Skin of body (tissue), 2 donors: ENCODE measurements around the gene COL4A2. TPM values are rescaled to one million over a fixed set of nuclear protein-coding genes. Genes with fewer than 3 reads are reported as not detected.
"Not testable (repeated sequence)": the region's sequence is repeated elsewhere in the genome, so short reads cannot be mapped to it uniquely, and the experiment has no call there.

Experiments used
- DNase-seq: peaks from one replicate; lab custom pipeline; 2025; lab: John Stamatoyannopoulos, UW
- total RNA-seq: library from RNA; depleted of rRNA; stranded (reverse); fragments of >200 nt; gene quantifications from one replicate; pipeline ENCODE4 v1.2.3, GENCODE V29; 2014

COL4A2 gene
- total RNA-seq, 1 donor from 2014 or later = 479 TPM

- DNase-seq = no peak
Observed at GRCh38 chr13:110490009-110490770, 183.1 kb downstream of the COL4A2 start.

DNA sequence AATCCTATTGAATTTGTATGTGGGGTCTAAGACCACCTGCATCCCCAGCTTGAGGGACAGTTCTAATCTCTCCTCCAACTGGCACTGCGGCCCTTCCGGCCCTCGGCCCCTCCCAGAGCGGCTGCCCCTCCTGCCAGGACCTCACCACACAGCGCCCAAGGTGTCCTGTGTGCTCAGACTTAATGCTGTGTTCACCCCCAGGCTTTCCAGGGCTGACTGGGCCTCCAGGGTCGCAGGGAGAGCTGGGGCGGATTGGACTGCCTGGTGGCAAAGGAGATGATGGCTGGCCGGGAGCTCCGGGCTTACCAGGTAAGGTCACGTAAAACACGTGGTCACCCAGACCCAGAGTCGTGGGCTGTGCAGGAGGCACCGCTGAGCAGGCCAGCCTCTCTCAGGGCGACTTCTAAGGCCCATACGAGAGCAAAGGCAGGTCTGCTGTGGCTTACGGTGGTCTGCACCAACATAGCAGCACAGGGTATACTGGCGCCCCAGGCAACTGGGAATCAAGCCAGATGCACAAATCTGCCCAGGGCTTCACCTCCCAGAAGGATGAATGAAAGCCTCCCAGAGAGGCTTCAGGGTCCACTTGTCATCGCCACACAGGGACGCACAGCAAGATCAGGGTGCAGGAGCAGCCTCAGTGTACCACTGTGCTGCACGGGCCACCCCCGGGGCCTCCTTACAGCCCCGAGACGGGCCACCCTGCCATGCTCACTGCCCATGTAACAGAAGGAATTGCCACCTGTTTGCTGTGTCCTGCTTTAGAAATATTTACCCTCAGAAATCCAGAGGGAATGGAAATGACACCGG, 185.0 kb downstream of the COL4A2 start:
- DNase-seq = no peak

- DNase-seq = no peak
Observed at GRCh38 chr13:110492679-110493593, 185.9 kb downstream of the COL4A2 start.

DNA sequence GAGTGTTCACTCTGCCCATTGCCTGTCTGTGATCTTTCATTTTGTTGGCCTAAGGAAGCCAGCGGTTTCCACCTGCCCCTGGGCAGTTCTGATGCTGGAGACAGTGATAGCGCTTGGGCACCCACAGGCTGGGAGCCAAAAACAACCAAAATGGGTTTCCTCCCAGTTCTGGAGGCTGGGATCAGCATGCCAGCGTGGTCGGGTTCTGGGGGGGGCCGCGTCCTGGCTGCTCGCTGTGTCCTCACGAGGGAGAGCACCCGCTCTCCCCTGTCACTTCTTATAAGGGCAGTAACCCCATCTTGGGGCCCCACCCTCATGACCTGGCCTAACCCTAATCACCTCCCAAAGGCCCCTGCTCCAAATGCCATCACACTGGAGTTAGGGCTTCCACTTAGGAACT, 186.5 kb downstream of the COL4A2 start:
- DNase-seq = no peak

- DNase-seq = no peak
Observed at GRCh38 chr13:110495376-110495775, 188.3 kb downstream of the COL4A2 start.

GRCh38 chr13:110495881-110496280, 188.8 kb downstream of the COL4A2 start:
- DNase-seq = no peak

DNA sequence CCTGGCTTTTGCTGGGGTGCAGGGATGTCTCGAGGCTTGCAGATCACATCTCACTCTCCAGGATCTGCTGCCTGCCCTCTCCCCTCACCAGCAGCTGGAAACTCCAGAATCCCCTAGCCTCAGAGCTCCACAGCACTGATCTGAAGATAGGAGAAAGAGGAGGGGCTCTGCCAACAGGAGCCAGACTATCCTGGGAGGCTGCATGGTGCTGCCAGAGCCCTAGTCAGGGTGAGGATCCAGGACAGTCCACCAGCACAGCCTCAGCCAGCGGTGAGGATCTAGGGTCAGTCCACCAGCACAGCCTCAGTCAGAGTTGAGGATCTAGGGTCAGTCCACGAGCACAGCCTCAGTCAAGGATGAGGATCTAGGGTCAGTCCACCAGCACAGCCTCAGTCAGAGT, 189.2 kb downstream of the COL4A2 start:
- DNase-seq = no peak

GRCh38 chr13:110497003-110497402, 189.9 kb downstream of the COL4A2 start:
- no peak for DNase-seq

DNA sequence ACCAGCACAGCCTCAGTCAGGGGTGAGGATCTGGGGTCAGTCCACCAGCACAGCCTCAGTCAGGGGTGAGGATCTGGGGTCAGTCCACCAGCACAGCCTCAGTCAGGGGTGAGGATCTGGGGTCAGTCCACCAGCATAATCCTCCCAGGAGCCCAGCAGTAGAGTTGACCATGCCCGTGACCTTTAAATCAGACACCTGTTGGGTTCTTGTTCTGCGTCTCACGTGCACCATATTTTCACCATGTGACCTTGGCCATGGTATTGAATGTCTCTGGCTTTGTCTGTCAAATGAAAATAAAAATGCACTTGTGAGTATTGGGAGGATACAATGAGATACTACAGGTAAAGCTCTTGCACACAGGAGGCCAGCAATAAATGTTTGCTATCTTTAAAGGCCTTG, 190.8 kb downstream of the COL4A2 start:
- not testable (repeated sequence) for DNase-seq

- no peak for DNase-seq
Observed at GRCh38 chr13:110498327-110498726, 191.2 kb downstream of the COL4A2 start.

GRCh38 chr13:110498765-110499164, 191.7 kb downstream of the COL4A2 start:
- DNase-seq = no peak

DNA sequence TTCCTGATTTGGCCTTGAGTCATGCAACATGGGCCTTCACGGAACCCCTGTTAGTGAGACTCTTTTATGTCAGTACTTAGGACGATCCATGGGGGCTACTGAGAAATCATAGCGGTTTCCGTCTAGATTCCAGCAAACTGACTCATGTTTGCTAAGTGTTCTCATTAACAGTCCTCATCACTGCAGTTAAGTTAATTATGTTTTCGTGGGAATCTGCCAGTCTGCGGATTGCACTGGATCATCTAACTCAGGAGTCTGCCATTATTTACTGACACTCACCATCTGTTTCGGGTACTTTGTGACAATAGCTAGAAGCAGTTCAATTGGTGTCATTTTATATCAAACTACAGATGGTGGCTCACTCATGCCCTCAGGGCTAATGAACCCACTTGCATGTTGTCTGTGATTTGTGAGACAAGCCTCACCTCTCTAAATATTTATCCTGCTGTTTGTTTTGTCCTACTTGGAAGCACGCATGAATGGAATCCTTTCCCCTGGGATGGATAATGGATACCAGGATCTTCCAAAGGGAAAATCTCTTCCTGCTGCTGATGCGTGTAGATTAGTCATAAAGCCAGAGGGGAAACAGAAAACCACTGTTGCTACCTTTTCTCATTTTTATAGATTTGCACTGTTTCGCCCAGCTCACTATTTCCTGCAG, 192.7 kb downstream of the COL4A2 start:
- no peak for DNase-seq

GRCh38 chr13:110500341-110500740, 193.3 kb downstream of the COL4A2 start:
- DNase-seq = no peak

- DNase-seq = no peak
Observed at GRCh38 chr13:110501188-110501587, 194.1 kb downstream of the COL4A2 start.

GRCh38 chr13:110503037-110503901, 196.2 kb downstream of the COL4A2 start:
- DNase-seq = no peak

DNA sequence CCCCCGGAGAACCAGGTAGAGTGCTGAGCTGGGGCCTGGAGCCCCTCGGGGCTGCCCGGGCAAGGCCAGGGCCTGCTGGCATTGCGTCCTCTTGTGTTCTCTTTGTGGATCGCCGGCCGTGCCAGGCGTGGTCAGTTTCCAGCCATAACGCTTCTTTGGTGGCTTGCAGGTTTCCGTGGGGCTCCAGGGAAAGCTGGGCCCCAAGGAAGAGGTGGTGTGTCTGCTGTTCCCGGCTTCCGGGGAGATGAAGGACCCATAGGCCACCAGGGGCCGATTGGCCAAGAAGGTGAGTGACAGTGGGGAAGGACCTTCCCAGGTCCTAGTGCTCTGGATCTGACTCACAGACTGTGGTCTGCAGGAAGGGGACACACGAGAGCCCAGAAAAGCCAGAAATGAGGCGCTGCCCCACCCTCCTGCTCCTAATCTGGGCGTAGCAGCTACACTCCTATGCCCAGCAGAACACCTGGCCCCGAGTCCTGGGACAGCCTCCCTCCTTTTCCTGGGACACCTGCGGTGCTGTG, 197.0 kb downstream of the COL4A2 start:
- DNase-seq = no peak

DNA sequence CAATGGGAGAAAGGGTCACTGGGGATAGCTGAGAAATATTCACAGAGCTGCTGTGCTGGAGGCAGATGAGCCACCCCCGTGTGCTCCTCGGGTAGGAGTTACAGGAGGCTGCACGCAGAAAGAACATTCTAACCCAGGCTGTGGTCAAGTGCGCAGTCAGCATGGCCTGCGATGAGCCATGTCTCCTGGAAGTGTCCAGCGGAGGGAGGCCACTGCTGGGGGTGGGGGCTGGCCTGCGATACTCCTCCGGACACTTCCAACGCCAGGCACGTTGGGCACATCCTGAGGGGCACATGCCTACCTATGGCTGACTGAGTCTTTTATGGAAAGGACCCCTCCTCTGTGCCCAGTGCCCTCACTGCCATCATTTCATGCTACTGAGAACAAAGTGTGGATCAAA, 198.5 kb downstream of the COL4A2 start:
- no peak for DNase-seq

DNA sequence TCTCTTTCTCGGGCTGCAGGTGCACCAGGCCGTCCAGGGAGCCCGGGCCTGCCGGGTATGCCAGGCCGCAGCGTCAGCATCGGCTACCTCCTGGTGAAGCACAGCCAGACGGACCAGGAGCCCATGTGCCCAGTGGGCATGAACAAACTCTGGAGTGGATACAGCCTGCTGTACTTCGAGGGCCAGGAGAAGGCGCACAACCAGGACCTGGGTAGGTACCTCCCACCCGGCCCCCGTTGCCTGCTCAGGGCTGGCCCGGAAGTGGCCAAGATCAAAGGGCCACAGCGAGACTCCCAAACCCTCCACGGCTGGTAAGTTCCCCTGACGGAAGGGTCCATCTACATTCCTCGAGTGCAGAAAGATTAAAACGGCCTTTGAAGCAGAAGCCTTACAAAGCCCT, 199.3 kb downstream of the COL4A2 start:
- DNase-seq = no peak

DNA sequence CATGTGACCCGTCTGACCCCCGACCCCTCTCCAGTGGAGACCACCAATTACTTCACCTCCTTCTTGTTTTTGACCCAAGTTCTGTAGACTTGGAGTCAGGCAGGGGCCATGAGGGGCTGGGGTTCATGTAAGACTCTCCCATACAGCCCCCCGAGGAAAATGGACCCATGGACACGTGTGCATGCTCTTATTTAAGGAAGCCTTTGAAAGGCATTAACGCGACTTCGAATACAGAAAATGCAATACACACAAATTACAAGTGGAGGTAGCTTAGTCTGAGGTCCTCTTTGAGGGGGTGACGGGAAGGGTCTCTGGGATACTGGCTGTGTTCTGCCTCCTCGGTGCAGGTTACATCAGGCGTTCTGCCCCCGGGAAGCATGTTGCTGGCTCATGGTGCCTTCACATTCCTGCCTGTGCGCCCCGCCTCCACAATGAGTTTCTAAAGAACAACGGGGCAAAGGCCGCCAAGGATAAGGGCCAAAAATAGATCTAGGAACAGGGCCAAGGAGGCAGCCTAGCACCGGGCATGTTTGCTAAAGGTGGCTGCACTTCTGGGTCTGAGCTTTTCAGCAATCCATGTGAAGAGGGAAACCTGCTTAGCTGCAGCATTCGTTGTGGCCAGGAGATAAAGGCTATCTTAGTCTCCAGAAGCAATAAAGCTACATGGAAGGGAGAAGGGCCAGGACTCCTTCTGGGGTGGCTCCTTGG, 199.9 kb downstream of the COL4A2 start:
- DNase-seq = no peak
